GM23338 (cell line): ENCODE measurements around the gene THAP8. TPM values are rescaled to one million over a fixed set of nuclear protein-coding genes. Genes with fewer than 3 reads are reported as not detected.

Experiments
- ATAC-seq: fragments of 200-7000 bp; cut with Tn5 transposase; 3 replicates; pipeline ENCODE4 v1.9.1; 2020
- DNase-seq: peaks from one replicate; pipeline ENCODE4 v3.0.0-alpha.2; 2015; ENCODE audit warnings: low spot score
- H2AFZ ChIP-seq: fragments of 200-600 bp; sonication (generic); 2 replicates; pipeline ENCODE4 v1.8.0; 2016; ENCODE audit warnings: antibody characterized with exemption, mild to moderate bottlenecking, moderate library complexity
- H3F3A ChIP-seq: fragments of 200-600 bp; sonication (generic); replicated peaks from 2 replicates; pipeline ENCODE4 v1.8.0; 2017; ENCODE audit warnings: antibody characterized with exemption, mixed run types, low read depth
- H3K27ac ChIP-seq: fragments of 200-600 bp; sonication (generic); 2 replicates; pipeline ENCODE4 v1.6.1; 2016; ENCODE audit warnings: low read depth
- H3K27me3 ChIP-seq: fragments of 200-600 bp; sonication (generic); 2 replicates; pipeline ENCODE4 v1.8.0; 2016; ENCODE audit warnings: mild to moderate bottlenecking, mixed run types, moderate library complexity; ENCODE audit not compliant: insufficient read depth
- H3K36me3 ChIP-seq: fragments of 200-600 bp; sonication (generic); 2 replicates; pipeline ENCODE4 v1.8.0; 2016; ENCODE audit warnings: mild to moderate bottlenecking; ENCODE audit not compliant: insufficient read depth
- H3K4me1 ChIP-seq: fragments of 200-600 bp; sonication (generic); 2 replicates; pipeline ENCODE4 v1.8.0; 2016; ENCODE audit warnings: mild to moderate bottlenecking, moderate library complexity; ENCODE audit not compliant: insufficient read depth
- H3K4me2 ChIP-seq: fragments of 200-600 bp; sonication (generic); 2 replicates; pipeline ENCODE4 v1.7.1; 2017; ENCODE audit warnings: mixed run types
- H3K4me3 ChIP-seq: fragments of 200-600 bp; sonication (generic); 2 replicates; pipeline ENCODE4 v1.6.1; 2016; ENCODE audit warnings: mixed run types
- H3K79me2 ChIP-seq: fragments of 200-600 bp; sonication (generic); replicated peaks from 2 replicates; pipeline ENCODE4 v1.8.0; 2017; ENCODE audit warnings: mild to moderate bottlenecking; ENCODE audit not compliant: insufficient read depth
- H3K9me2 ChIP-seq: fragments of 200-600 bp; sonication (generic); 2 replicates; pipeline ENCODE4 v1.8.0; 2017; ENCODE audit not compliant: insufficient read depth
- H4K20me1 ChIP-seq: fragments of 200-600 bp; sonication (generic); replicated peaks from 2 replicates; pipeline ENCODE4 v1.8.0; 2017; ENCODE audit warnings: mild to moderate bottlenecking; ENCODE audit not compliant: insufficient read depth
- H3K27ac Mint-ChIP-seq: 2 replicates; pipeline ENCODE4 v1.8.0; 2020; ENCODE audit warnings: inconsistent platforms, mild to moderate bottlenecking, moderate library complexity, mixed read lengths
- H3K27me3 Mint-ChIP-seq: 3 replicates; pipeline ENCODE4 v1.8.0; 2022; ENCODE audit warnings: low read depth, mild to moderate bottlenecking, moderate library complexity, mixed read lengths, inconsistent platforms; ENCODE audit not compliant: insufficient read depth, poor library complexity
- H3K36me3 Mint-ChIP-seq: 3 replicates; pipeline ENCODE4 v1.8.0; 2021; ENCODE audit warnings: low read depth, mild to moderate bottlenecking, inconsistent platforms, moderate library complexity, mixed read lengths
- H3K4me1 Mint-ChIP-seq: 3 replicates; pipeline ENCODE4 v1.8.0; 2020; ENCODE audit warnings: mild to moderate bottlenecking, inconsistent platforms, mixed read lengths
- H3K4me3 Mint-ChIP-seq: 3 replicates; pipeline ENCODE4 v1.8.0; 2021; ENCODE audit warnings: moderate library complexity, mild to moderate bottlenecking, inconsistent platforms, mixed read lengths
- H3K9me3 Mint-ChIP-seq: 3 replicates; pipeline ENCODE4 v1.8.0; 2020; ENCODE audit warnings: moderate library complexity, mild to moderate bottlenecking, inconsistent platforms, mixed read lengths
- CREB1 ChIP-seq: fragments of 250-450 bp; sonication (Bioruptor Pico); IDR thresholded peaks from 2 replicates; pipeline ENCODE4 v1.5.0; 2020; ENCODE audit warnings: low read depth, mild to moderate bottlenecking, moderate library complexity
- CTCF ChIP-seq, 2 experiments: fragments of 200-600 bp in 1 of 2; sonication (generic) in 1 of 2; conservative IDR thresholded peaks; 2 replicates each; pipeline versions ENCODE4 v1.5.1 to v1.6.1; 2016 to 2017; ENCODE audit warnings: antibody characterized with exemption in 2 of 2, low read depth in 2 of 2, mild to moderate bottlenecking in 2 of 2, moderate library complexity in 1 of 2
- EZH2 ChIP-seq: fragments of 200-600 bp; sonication (generic); IDR thresholded peaks from one replicate; pipeline ENCODE4 v1.8.0; 2017; ENCODE audit warnings: antibody characterized with exemption, mild to moderate bottlenecking, low read depth; ENCODE audit not compliant: unreplicated experiment
- EZH2phosphoT487 ChIP-seq: fragments of 200-600 bp; sonication (generic); IDR thresholded peaks from one replicate; pipeline ENCODE4 v1.8.1; 2018; ENCODE audit warnings: antibody characterized with exemption; ENCODE audit not compliant: unreplicated experiment
- JUNB ChIP-seq: IDR thresholded peaks from one replicate; pipeline ENCODE4 v1.6.1; 2016; ENCODE audit warnings: antibody characterized with exemption; ENCODE audit not compliant: unreplicated experiment
- NANOG ChIP-seq: IDR thresholded peaks from 2 replicates; pipeline ENCODE4 v1.6.1; 2016; ENCODE audit warnings: antibody characterized with exemption, borderline replicate concordance
- POLR2AphosphoS5 ChIP-seq: IDR thresholded peaks from 2 replicates; pipeline ENCODE4 v1.6.1; 2016; ENCODE audit warnings: antibody characterized with exemption, low read depth
- STAT1 ChIP-seq: IDR thresholded peaks from one replicate; pipeline ENCODE4 v1.6.1; 2016; ENCODE audit warnings: antibody characterized with exemption; ENCODE audit not compliant: unreplicated experiment
- ZNF114 ChIP-seq: fragments of 250-450 bp; sonication (Bioruptor Pico); IDR thresholded peaks from 2 replicates; pipeline ENCODE4 v1.5.0; 2020; ENCODE audit warnings: mild to moderate bottlenecking, moderate library complexity
- ZNF331 ChIP-seq: fragments of 250-450 bp; sonication (Bioruptor Pico); IDR thresholded peaks from 2 replicates; pipeline ENCODE4 v1.5.0; 2020; ENCODE audit warnings: low read depth, mild to moderate bottlenecking, moderate library complexity
- polyA plus RNA-seq: library from polyadenylated mRNA; unstranded; fragments of >200 nt; fragmentation: Nextera tagmentation; extraction: Ambion mirVana; gene quantifications from 2 replicates; pipeline ENCODE4 v1.2.1, GENCODE V29; 2016
- total RNA-seq: library from RNA; depleted of rRNA; stranded (reverse); fragments of >200 nt; shearing (Covaris generic); gene quantifications from 2 replicates; pipeline ENCODE4 v1.2.3, GENCODE V29; 2014
- TF ChIP-seq, protein P1 (sequence below): IDR thresholded peaks from 2 replicates; pipeline ENCODE4 v1.6.1; 2016; ENCODE audit warnings: antibody characterized with exemption
- TF ChIP-seq, protein P2 (sequence below): IDR thresholded peaks from one replicate; pipeline ENCODE4 v1.6.1; 2018; ENCODE audit warnings: antibody characterized with exemption; ENCODE audit not compliant: unreplicated experiment
- TF ChIP-seq, protein P3 (sequence below): fragments of 250-450 bp; sonication (Bioruptor Pico); IDR thresholded peaks from 2 replicates; pipeline ENCODE4 v1.5.0; 2020; ENCODE audit warnings: mild to moderate bottlenecking, moderate library complexity

The THAP8 gene
- total and polyA plus RNA-seq, 2 experiments from 2014 or later = 12.7 to 13.7 TPM

DNA sequence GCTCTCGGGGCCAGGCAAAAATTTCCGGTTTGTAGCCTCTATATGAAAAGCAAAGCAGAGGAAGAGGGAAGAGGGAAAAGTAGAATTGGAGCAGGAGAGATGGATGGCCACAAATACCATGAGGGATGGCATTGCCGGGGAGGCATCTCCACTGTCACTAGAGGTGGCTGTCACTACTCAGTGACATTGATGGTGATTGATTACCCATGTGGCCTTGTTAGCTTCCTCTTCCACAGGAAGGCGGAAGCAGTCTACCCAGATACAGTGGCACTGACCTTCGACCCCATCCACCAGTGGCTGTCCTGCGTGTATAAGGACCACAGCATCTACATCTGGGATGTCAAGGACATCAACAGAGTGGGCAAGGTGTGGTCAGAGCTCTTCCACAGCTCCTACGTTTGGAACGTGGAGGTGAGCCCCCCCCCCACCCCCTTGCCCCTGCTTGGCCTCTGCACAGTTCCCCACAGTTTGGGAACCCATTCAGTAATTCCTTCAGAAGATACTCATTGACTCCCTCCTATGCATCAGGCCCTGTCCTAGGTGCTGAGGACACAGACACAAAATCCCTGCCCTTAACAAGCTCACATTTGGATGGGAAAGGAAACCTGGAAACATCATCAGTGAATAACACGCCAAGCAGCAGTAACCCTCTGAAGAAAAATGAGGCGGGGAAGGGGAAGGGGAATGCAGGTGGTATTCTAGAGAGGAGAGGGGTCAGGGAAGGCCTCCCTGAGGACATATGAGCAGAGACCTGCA, 19.2 kb upstream of the THAP8 start:
- Mint-ChIP-seq H3K4me3 (no peak overlapping the region), H3K9me3 (peaks cover 4% of the 10 kb centered on the region; the same call in 1 of the 3 replicates), H3K27me3 (peaks cover 3% of the 10 kb centered on the region), H3K36me3 (peaks cover 74% of the 10 kb centered on the region), H3K27ac (no peak overlapping the region), H3K4me1 (no peaks in the 10 kb centered on the region)
- Histone ChIP-seq H3K79me2 (no peaks in the 10 kb centered on the region), H3F3A (peaks cover 11% of the 10 kb centered on the region; the same call in 1 of the 2 replicates), H4K20me1 (peaks cover 19% of the 10 kb centered on the region), H3K4me1 (no peaks in the 10 kb centered on the region), H2AFZ (no peak overlapping the region), H3K9me2 (no peaks in the 10 kb centered on the region), H3K27me3 (no peaks in the 10 kb centered on the region), H3K36me3 (peaks cover 27% of the 10 kb centered on the region), H3K4me3 (no peak overlapping the region), H3K4me2 (no peak overlapping the region), H3K27ac (no peak overlapping the region)
- TF ChIP-seq POLR2AphosphoS5 (no peak), CTCF (conservative IDR thresholded peaks at IDR 0.05; ENCODE audit: low read depth in 2 of 2) (no peak), ZNF114 (CRISPR knock-in tag) (no peak), NANOG (no peak), EZH2phosphoT487 (no peak), EZH2 (no peak), ZNF331 (CRISPR knock-in tag) (no peak), CREB1 (no peak), STAT1 (no peak), JUNB (no peak)
- TF ChIP-seq, protein P1, sequence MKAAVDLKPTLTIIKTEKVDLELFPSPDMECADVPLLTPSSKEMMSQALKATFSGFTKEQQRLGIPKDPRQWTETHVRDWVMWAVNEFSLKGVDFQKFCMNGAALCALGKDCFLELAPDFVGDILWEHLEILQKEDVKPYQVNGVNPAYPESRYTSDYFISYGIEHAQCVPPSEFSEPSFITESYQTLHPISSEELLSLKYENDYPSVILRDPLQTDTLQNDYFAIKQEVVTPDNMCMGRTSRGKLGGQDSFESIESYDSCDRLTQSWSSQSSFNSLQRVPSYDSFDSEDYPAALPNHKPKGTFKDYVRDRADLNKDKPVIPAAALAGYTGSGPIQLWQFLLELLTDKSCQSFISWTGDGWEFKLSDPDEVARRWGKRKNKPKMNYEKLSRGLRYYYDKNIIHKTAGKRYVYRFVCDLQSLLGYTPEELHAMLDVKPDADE = no peak
- TF ChIP-seq, protein P2, sequence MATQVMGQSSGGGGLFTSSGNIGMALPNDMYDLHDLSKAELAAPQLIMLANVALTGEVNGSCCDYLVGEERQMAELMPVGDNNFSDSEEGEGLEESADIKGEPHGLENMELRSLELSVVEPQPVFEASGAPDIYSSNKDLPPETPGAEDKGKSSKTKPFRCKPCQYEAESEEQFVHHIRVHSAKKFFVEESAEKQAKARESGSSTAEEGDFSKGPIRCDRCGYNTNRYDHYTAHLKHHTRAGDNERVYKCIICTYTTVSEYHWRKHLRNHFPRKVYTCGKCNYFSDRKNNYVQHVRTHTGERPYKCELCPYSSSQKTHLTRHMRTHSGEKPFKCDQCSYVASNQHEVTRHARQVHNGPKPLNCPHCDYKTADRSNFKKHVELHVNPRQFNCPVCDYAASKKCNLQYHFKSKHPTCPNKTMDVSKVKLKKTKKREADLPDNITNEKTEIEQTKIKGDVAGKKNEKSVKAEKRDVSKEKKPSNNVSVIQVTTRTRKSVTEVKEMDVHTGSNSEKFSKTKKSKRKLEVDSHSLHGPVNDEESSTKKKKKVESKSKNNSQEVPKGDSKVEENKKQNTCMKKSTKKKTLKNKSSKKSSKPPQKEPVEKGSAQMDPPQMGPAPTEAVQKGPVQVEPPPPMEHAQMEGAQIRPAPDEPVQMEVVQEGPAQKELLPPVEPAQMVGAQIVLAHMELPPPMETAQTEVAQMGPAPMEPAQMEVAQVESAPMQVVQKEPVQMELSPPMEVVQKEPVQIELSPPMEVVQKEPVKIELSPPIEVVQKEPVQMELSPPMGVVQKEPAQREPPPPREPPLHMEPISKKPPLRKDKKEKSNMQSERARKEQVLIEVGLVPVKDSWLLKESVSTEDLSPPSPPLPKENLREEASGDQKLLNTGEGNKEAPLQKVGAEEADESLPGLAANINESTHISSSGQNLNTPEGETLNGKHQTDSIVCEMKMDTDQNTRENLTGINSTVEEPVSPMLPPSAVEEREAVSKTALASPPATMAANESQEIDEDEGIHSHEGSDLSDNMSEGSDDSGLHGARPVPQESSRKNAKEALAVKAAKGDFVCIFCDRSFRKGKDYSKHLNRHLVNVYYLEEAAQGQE = no peak
- TF ChIP-seq, protein P3, sequence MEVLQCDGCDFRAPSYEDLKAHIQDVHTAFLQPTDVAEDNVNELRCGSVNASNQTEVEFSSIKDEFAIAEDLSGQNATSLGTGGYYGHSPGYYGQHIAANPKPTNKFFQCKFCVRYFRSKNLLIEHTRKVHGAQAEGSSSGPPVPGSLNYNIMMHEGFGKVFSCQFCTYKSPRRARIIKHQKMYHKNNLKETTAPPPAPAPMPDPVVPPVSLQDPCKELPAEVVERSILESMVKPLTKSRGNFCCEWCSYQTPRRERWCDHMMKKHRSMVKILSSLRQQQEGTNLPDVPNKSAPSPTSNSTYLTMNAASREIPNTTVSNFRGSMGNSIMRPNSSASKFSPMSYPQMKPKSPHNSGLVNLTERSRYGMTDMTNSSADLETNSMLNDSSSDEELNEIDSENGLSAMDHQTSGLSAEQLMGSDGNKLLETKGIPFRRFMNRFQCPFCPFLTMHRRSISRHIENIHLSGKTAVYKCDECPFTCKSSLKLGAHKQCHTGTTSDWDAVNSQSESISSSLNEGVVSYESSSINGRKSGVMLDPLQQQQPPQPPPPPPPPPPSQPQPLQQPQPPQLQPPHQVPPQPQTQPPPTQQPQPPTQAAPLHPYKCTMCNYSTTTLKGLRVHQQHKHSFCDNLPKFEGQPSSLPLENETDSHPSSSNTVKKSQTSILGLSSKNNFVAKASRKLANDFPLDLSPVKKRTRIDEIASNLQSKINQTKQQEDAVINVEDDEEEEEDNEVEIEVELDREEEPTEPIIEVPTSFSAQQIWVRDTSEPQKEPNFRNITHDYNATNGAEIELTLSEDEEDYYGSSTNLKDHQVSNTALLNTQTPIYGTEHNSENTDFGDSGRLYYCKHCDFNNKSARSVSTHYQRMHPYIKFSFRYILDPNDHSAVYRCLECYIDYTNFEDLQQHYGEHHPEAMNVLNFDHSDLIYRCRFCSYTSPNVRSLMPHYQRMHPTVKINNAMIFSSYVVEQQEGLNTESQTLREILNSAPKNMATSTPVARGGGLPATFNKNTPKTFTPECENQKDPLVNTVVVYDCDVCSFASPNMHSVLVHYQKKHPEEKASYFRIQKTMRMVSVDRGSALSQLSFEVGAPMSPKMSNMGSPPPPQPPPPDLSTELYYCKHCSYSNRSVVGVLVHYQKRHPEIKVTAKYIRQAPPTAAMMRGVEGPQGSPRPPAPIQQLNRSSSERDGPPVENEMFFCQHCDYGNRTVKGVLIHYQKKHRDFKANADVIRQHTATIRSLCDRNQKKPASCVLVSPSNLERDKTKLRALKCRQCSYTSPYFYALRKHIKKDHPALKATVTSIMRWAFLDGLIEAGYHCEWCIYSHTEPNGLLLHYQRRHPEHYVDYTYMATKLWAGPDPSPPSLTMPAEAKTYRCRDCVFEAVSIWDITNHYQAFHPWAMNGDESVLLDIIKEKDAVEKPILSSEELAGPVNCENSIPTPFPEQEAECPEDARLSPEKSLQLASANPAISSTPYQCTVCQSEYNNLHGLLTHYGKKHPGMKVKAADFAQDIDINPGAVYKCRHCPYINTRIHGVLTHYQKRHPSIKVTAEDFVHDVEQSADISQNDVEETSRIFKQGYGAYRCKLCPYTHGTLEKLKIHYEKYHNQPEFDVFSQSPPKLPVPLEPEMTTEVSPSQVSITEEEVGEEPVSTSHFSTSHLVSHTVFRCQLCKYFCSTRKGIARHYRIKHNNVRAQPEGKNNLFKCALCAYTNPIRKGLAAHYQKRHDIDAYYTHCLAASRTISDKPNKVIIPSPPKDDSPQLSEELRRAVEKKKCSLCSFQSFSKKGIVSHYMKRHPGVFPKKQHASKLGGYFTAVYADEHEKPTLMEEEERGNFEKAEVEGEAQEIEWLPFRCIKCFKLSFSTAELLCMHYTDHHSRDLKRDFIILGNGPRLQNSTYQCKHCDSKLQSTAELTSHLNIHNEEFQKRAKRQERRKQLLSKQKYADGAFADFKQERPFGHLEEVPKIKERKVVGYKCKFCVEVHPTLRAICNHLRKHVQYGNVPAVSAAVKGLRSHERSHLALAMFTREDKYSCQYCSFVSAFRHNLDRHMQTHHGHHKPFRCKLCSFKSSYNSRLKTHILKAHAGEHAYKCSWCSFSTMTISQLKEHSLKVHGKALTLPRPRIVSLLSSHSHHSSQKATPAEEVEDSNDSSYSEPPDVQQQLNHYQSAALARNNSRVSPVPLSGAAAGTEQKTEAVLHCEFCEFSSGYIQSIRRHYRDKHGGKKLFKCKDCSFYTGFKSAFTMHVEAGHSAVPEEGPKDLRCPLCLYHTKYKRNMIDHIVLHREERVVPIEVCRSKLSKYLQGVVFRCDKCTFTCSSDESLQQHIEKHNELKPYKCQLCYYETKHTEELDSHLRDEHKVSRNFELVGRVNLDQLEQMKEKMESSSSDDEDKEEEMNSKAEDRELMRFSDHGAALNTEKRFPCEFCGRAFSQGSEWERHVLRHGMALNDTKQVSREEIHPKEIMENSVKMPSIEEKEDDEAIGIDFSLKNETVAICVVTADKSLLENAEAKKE (CRISPR knock-in tag) = no peak
- ATAC-seq (no peak), DNase-seq (no peak)
